GM18520 (cell line): ENCODE results near the gene RNGTT.
"Not testable (repeated sequence)": the region's sequence is repeated elsewhere in the genome, so short reads cannot be mapped to it uniquely, and the experiment has no call there.

Experiments
- ATAC-seq: cut with Tn5 transposase; IDR thresholded peaks from one replicate; pipeline ENCODE4 v1.9.1; 2021; ENCODE audit not compliant: unreplicated experiment

RNGTT gene

GRCh38 chr6:88741071-88741470 lies 222.3 kb downstream of the RNGTT start:
- ATAC-seq = no peak

- ATAC-seq = peak; percentile 71
Observed at GRCh38 chr6:88734544-88734943, 228.9 kb downstream of the RNGTT start.

GRCh38 chr6:88730611-88731011 lies 232.8 kb downstream of the RNGTT start:
- ATAC-seq = no peak

GRCh38 chr6:88728756-88729155 lies 234.7 kb downstream of the RNGTT start:
- no peak for ATAC-seq

- ATAC-seq = not testable (repeated sequence)
Observed at GRCh38 chr6:88726409-88726808, 237.0 kb downstream of the RNGTT start.

GRCh38 chr6:88725111-88725975 lies 238.1 kb downstream of the RNGTT start:
- ATAC-seq = no peak

DNA sequence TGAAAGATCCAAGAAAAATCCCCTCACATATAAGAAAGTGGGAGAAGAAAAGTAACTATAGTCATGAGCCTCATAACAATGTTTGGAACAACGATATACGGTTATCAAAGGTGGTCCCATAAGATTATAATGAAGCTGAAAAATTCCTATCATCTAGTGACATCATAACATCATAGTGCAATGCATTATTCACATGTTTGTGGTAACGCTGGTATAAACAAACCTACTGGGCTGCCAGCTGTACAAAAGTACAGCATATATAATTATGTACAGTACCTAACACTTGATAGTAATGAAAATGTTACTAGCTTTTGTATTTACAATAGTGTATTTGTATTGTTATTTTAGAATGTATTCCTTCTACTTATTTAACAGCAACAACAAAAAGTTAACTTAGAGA lies 240.7 kb downstream of the RNGTT start:
- ATAC-seq = no peak

- ATAC-seq = not testable (repeated sequence)
Observed at GRCh38 chr6:88716399-88716798, 247.0 kb downstream of the RNGTT start.

DNA sequence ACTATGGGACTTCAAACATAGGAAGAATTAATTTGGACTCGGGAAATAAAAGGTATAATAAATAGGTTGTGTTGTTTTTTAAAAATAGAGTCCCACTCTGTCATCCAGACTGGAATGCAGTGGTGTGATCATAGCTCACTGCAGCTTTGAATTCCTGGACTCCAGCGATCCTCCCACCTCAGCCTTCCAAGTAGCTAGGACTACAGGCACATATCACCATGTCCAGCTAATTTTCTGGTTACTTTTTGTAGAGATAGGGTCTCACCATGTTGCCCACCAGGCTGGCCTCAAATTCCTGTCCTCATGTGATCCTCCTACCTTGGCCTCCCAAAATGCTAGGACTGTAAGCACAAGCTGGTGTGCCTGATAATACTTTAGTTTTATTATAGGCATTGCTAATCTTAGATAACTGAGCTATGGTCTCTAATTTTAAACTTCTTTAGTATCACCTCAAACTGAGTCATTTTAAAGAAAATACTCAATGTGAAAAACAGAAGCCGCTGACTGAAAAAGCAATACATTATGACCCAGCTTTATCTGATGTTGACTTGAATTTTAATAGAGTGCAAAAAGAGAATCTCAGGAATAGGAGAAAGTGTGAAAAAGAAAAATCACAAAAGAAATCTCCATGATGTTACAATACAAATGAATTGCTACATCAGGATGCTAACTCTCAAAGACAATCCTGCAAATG lies 251.0 kb downstream of the RNGTT start:
- no peak for ATAC-seq

DNA sequence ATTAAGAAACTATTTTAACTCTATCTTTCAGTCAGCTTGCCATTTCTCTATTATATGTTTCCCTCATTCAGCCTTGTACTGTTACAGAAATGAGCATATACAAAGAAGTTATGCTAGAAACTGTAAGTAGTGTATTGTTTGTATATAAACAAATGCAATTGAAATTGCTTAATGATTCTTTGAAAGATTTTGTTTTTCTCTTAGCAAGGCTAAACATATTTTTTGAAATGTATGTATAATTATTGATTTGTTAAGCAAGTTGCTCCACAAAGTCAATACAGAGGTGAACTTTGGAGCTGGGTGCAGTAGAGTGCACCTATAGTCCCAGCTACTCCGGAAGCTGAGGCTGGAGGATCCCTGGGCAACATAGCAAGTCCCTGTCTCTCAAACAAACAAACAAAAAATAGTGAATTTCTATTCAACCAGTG lies 253.6 kb downstream of the RNGTT start:
- ATAC-seq = no peak

- ATAC-seq = no peak
Observed at GRCh38 chr6:88708197-88708744, 255.1 kb downstream of the RNGTT start.

GRCh38 chr6:88705601-88706000 lies 257.8 kb downstream of the RNGTT start:
- peak; percentile 94 for ATAC-seq

- no peak for ATAC-seq
Observed at GRCh38 chr6:88704980-88705379, 258.4 kb downstream of the RNGTT start.

DNA sequence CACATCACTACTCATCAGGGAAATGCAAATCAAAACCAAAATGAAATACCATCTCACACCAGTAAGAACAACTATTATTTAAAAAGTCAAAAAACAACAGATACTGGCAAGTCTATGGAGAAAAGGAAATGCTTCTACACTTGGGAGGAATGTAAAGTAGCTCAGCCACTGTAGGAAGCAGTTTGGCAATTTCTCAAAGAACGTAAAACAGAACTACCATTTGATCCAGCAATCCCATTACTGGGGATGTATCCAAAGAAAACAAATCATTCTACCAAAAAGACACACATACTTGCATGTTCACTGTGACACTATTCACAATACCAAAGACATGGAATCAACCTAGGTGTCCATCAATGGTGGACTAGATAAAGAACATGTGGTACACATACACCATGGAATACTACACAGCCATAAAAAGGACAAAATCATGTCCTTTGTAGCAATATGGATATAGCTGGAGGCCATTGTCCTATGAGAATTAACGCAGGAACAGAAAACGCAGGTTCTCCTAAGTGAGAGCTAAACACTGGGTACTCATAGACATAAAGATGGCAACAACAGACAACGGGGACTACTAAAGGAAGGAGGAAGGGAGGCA lies 260.4 kb downstream of the RNGTT start:
- ATAC-seq = no peak

DNA sequence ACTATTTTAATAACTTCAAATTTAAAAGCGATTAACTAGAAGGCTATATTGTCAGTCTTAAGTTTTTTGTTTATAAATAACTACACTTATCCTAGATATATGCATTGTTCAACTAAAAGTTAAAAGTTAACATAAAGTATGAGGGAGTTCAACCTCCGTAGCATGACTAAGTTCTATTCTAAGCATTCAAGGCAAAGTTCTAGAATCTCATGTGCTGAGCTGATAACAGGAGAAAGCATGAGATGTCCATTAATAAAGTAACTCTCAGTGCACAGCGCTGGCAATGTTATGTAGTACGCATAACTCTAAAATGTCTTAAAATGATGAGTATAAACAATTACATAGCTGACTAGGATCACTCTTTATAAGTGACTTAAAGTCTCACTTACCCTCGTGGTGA lies 264.8 kb downstream of the RNGTT start:
- ATAC-seq = no peak

GRCh38 chr6:88695937-88696336 lies 267.5 kb downstream of the RNGTT start:
- no peak for ATAC-seq

GRCh38 chr6:88683734-88684133 lies 279.7 kb downstream of the RNGTT start:
- no peak for ATAC-seq

- no peak for ATAC-seq
Observed at GRCh38 chr6:88680654-88681053, 282.8 kb downstream of the RNGTT start.

GRCh38 chr6:88679841-88680240 lies 283.6 kb downstream of the RNGTT start:
- ATAC-seq = no peak

- no peak for ATAC-seq
Observed at GRCh38 chr6:88677356-88677755, 286.1 kb downstream of the RNGTT start.

DNA sequence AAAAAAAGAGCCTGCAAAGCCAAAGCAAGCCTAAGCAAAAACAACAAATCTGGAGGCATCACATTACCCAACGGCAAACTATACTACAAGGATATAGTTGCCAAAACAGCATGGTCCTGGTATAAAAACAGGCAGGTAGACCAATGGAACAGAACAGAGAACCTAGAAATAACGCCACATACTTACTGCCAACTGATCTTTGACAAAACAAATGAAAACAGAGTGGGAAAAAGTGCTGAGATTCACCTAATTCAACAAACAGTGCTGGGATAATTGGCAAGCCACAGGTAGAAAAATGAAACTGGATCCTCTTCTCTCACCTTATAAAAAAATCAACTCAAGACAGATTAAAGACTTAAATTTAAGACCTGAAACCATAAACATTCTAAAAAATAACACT lies 291.8 kb downstream of the RNGTT start:
- ATAC-seq = no peak

- no peak for ATAC-seq
Observed at GRCh38 chr6:88670369-88670768, 293.0 kb downstream of the RNGTT start.
